Measurements from ENCODE around the gene KIF26B. TPM values are rescaled to one million over a fixed set of nuclear protein-coding genes. Genes with fewer than 3 reads are reported as not detected.

Gene KIF26B
- total RNA-seq, 5 donors from 2014 or later (not counting 1 experiment from before 2014, with no cell fraction given): 0.03 to 0.06 (median 0.05) TPM; not detected in 2

DNA sequence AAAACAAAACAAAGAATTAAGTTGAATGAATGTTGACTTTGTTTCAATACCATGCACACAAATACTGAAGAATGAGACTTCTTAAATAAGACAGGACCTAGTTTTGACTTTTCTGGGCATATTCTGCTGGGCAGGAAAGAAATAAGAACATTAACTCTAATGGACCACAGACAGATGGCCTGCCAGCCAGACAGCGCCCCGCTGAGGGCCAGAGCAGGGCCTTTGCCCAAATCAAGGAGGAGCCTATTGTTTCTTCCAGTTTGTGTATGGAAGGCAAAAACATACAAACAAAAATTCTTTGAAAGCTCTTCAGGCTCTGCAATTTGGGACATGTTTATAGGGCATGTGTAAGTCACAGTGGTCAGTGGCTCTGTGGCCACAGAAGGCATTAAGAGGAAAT is 44.4 kb upstream of the KIF26B start:
- DNase-seq (no peak), ATAC-seq (replicated peaks in 1 of 4) (no peak)
- no peaks in the 10 kb centered on the region for H3K4me1 ChIP-seq (ENCODE audit: control insufficient read depth in 1 of 2, extremely low read depth in 1 of 2, insufficient read depth in 2 of 2, low read length in 2 of 2)
- Mint-ChIP-seq H3K27me3 (no peaks in the 10 kb centered on the region), H3K36me3 (no peaks in the 10 kb centered on the region), H3K27ac (no peak overlapping the region), H3K9me3 (no peaks in the 10 kb centered on the region), H3K4me3 (no peak overlapping the region), H3K4me1 (no peaks in the 10 kb centered on the region)
- ChIA-PET POLR2A (no interaction called here), CTCF (no interaction called here)
- no peaks in the 10 kb centered on the region for H3K36me3 ChIP-seq (ENCODE audit: control insufficient read depth in 2 of 2, extremely low read depth in 1 of 2, insufficient read depth in 1 of 2, low read length in 1 of 2)
- H3K9me3 ChIP-seq: no peaks in the 10 kb centered on the region
- no CpG with 5 or more reads among the region's 2 CpGs for WGBS (ENCODE audit: insufficient coverage)
- no peak overlapping the region for H3K4me3 ChIP-seq (ENCODE audit: control insufficient read depth in 1 of 2, extremely low read depth in 1 of 2, low read length in 1 of 2)
- H3K27ac ChIP-seq (ENCODE audit: low read length): no peak overlapping the region
- H3K27me3 ChIP-seq (replicated peaks in 1 of 2; ENCODE audit: control insufficient read depth in 2 of 2, extremely low read depth in 1 of 2, insufficient read depth in 2 of 2, low read length in 1 of 2): peaks cover 0 to 7% of the 10 kb centered on the region in 2 experiments

DNA sequence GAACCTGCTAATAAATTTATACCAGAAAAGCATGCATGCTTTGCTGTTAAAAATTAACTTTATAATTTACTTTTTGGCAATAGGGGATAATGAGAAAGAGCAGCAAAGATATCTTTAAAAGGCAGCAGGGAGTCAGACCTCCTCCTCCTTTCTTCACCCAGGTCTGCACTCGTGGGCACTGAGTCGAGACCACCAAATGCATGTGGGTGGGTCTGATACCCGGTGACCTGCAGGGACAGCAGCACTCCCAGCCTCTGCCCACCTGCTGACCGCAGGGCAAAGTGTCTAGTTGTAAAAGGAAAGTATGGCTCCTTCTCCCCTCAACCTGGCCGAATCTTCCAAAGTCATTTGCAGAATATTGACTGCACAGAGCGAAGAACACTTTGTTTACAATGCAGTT is 43.7 kb upstream of the KIF26B start:
- no CpG with 5 or more reads among the region's 6 CpGs for WGBS (ENCODE audit: insufficient coverage)
- no peak overlapping the region for H3K4me3 Mint-ChIP-seq
- DNase-seq: no peak
- no peak overlapping the region for H3K4me3 ChIP-seq (ENCODE audit: control insufficient read depth in 1 of 2, extremely low read depth in 1 of 2, low read length in 1 of 2)
- no peak overlapping the region for H3K27ac ChIP-seq (ENCODE audit: low read length)
- no peaks in the 10 kb centered on the region for H3K36me3 ChIP-seq (ENCODE audit: control insufficient read depth in 2 of 2, extremely low read depth in 1 of 2, insufficient read depth in 1 of 2, low read length in 1 of 2)
- ChIA-PET CTCF (no interaction called here), POLR2A (interaction anchor here in 1 of 2 donors (0.6 kb wide), 1 partner anchor 17 kb away, joined by 3 read pairs; no protein-coding TSS in a partner anchor)
- H3K36me3 Mint-ChIP-seq: no peaks in the 10 kb centered on the region
- peaks cover 0 to 9% of the 10 kb centered on the region in 2 experiments for H3K27me3 ChIP-seq (replicated peaks in 1 of 2; ENCODE audit: control insufficient read depth in 2 of 2, extremely low read depth in 1 of 2, insufficient read depth in 2 of 2, low read length in 1 of 2)
- no peaks in the 10 kb centered on the region for H3K9me3 ChIP-seq
- no peaks in the 10 kb centered on the region for H3K9me3 Mint-ChIP-seq
- H3K4me1 Mint-ChIP-seq: no peaks in the 10 kb centered on the region
- ATAC-seq (replicated peaks in 1 of 4): no peak
- no peak overlapping the region for H3K27ac Mint-ChIP-seq
- H3K4me1 ChIP-seq (ENCODE audit: control insufficient read depth in 1 of 2, extremely low read depth in 1 of 2, insufficient read depth in 2 of 2, low read length in 2 of 2): no peaks in the 10 kb centered on the region
- H3K27me3 Mint-ChIP-seq: no peaks in the 10 kb centered on the region

- Histone ChIP-seq H3K27ac (ENCODE audit: low read length) (no peak overlapping the region), H3K27me3 (replicated peaks in 1 of 2; ENCODE audit: control insufficient read depth in 2 of 2, extremely low read depth in 1 of 2, insufficient read depth in 2 of 2, low read length in 1 of 2) (peaks cover 0 to 5% of the 10 kb centered on the region in 2 experiments), H3K4me3 (ENCODE audit: control insufficient read depth in 1 of 2, extremely low read depth in 1 of 2, low read length in 1 of 2) (no peak overlapping the region), H3K4me1 (ENCODE audit: control insufficient read depth in 1 of 2, extremely low read depth in 1 of 2, insufficient read depth in 2 of 2, low read length in 2 of 2) (no peaks in the 10 kb centered on the region), H3K9me3 (no peaks in the 10 kb centered on the region), H3K36me3 (ENCODE audit: control insufficient read depth in 2 of 2, extremely low read depth in 1 of 2, insufficient read depth in 1 of 2, low read length in 1 of 2) (no peaks in the 10 kb centered on the region)
- Mint-ChIP-seq H3K36me3 (no peaks in the 10 kb centered on the region), H3K4me1 (no peaks in the 10 kb centered on the region), H3K9me3 (no peaks in the 10 kb centered on the region), H3K27me3 (no peaks in the 10 kb centered on the region), H3K4me3 (no peak overlapping the region), H3K27ac (no peak overlapping the region)
- POLR2A ChIA-PET: no interaction called here
- 94% methylated on average over 7 of the region's 9 CpGs for WGBS (ENCODE audit: insufficient coverage)
- DNase-seq (no peak), ATAC-seq (replicated peaks in 1 of 4) (no peak)
- CTCF ChIA-PET: no interaction called here
Observed at GRCh38 chr1:245113649-245114048, 41.1 kb upstream of the KIF26B start.

DNA sequence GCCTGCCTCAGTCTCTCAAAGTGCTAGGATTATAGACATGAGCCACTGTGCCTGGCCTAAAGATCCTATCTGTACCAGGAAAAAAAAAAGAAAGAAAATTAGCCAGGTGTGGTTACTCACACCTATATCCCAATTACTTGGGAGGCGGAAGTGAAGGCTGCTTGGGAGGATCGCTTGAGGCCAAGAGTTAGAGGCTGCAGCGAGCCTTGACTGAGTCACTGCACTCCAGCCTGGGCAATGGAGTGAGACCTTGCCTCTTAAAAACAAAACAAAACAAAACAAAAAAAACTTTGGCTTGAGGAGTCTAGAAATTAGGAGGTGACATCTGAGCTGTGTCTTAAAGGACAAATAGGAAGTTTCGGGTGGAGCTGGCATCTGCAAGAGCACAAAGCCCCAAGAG is 38.7 kb upstream of the KIF26B start:
- H3K4me1 ChIP-seq (ENCODE audit: control insufficient read depth in 1 of 2, extremely low read depth in 1 of 2, insufficient read depth in 2 of 2, low read length in 2 of 2): no peaks in the 10 kb centered on the region
- Mint-ChIP-seq H3K4me3 (no peak overlapping the region), H3K27me3 (no peaks in the 10 kb centered on the region), H3K27ac (no peak overlapping the region), H3K4me1 (no peaks in the 10 kb centered on the region), H3K36me3 (no peaks in the 10 kb centered on the region), H3K9me3 (no peaks in the 10 kb centered on the region)
- CTCF ChIA-PET: no interaction called here
- no peak overlapping the region for H3K4me3 ChIP-seq (ENCODE audit: control insufficient read depth in 1 of 2, extremely low read depth in 1 of 2, low read length in 1 of 2)
- 100% methylated on average over 1 of the region's 4 CpGs for WGBS (ENCODE audit: insufficient coverage)
- H3K9me3 ChIP-seq: no peaks in the 10 kb centered on the region
- no peak for ATAC-seq (replicated peaks in 1 of 4)
- no peak overlapping the region for H3K27ac ChIP-seq (ENCODE audit: low read length)
- H3K36me3 ChIP-seq (ENCODE audit: control insufficient read depth in 2 of 2, extremely low read depth in 1 of 2, insufficient read depth in 1 of 2, low read length in 1 of 2): no peaks in the 10 kb centered on the region
- POLR2A ChIA-PET: no interaction called here
- no peak for DNase-seq
- H3K27me3 ChIP-seq (replicated peaks in 1 of 2; ENCODE audit: control insufficient read depth in 2 of 2, extremely low read depth in 1 of 2, insufficient read depth in 2 of 2, low read length in 1 of 2): peaks cover 0 to 2% of the 10 kb centered on the region in 2 experiments

DNA sequence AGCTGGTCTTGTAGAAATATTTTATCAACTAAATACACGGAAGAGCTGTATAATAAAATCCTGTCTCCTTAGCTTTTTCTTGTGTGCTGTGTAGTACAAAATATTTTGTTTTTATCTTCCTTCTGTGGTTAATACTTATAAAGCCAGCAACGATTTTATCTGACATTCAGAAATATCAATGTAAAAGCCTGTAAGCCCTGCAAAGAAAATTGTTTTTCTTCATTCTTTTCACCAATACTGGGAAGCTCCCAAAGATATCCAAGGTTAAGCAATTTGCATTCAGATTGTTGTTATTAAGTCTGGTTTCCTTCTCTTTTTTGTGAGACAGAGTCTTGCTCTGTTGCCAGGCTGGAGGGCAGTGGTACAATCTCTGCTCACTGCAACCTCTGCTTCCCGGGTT is 38.0 kb upstream of the KIF26B start:
- no peak overlapping the region for H3K4me3 ChIP-seq (ENCODE audit: control insufficient read depth in 1 of 2, extremely low read depth in 1 of 2, low read length in 1 of 2)
- Mint-ChIP-seq H3K36me3 (no peaks in the 10 kb centered on the region), H3K9me3 (no peaks in the 10 kb centered on the region), H3K4me3 (no peak overlapping the region), H3K27ac (no peak overlapping the region), H3K27me3 (no peaks in the 10 kb centered on the region), H3K4me1 (no peaks in the 10 kb centered on the region)
- H3K27me3 ChIP-seq (replicated peaks in 1 of 2; ENCODE audit: control insufficient read depth in 2 of 2, extremely low read depth in 1 of 2, insufficient read depth in 2 of 2, low read length in 1 of 2): peaks cover 0 to 2% of the 10 kb centered on the region in 2 experiments
- POLR2A ChIA-PET: no interaction called here
- no peaks in the 10 kb centered on the region for H3K36me3 ChIP-seq (ENCODE audit: control insufficient read depth in 2 of 2, extremely low read depth in 1 of 2, insufficient read depth in 1 of 2, low read length in 1 of 2)
- ATAC-seq (replicated peaks in 1 of 4): no peak
- no peaks in the 10 kb centered on the region for H3K9me3 ChIP-seq
- no peak overlapping the region for H3K27ac ChIP-seq (ENCODE audit: low read length)
- no peaks in the 10 kb centered on the region for H3K4me1 ChIP-seq (ENCODE audit: control insufficient read depth in 1 of 2, extremely low read depth in 1 of 2, insufficient read depth in 2 of 2, low read length in 2 of 2)
- WGBS (ENCODE audit: insufficient coverage): no CpG with 5 or more reads among the region's 3 CpGs
- CTCF ChIA-PET: interaction anchor here in 1 of 2 donors (0.7 kb wide), 1 partner anchor 313 kb away, joined by 3 read pairs; no protein-coding TSS in a partner anchor
- no peak for DNase-seq

GRCh38 chr1:245118066-245118465 is 36.7 kb upstream of the KIF26B start:
- DNase-seq (no peak), ATAC-seq (replicated peaks in 1 of 4) (no peak)
- H3K27ac Mint-ChIP-seq: no peak overlapping the region
- Histone ChIP-seq H3K9me3 (no peaks in the 10 kb centered on the region), H3K27ac (ENCODE audit: low read length) (no peak overlapping the region), H3K4me1 (ENCODE audit: control insufficient read depth in 1 of 2, extremely low read depth in 1 of 2, insufficient read depth in 2 of 2, low read length in 2 of 2) (no peaks in the 10 kb centered on the region), H3K36me3 (ENCODE audit: control insufficient read depth in 2 of 2, extremely low read depth in 1 of 2, insufficient read depth in 1 of 2, low read length in 1 of 2) (no peaks in the 10 kb centered on the region), H3K4me3 (ENCODE audit: control insufficient read depth in 1 of 2, extremely low read depth in 1 of 2, low read length in 1 of 2) (no peak overlapping the region), H3K27me3 (replicated peaks in 1 of 2; ENCODE audit: control insufficient read depth in 2 of 2, extremely low read depth in 1 of 2, insufficient read depth in 2 of 2, low read length in 1 of 2) (peaks cover 0 to 2% of the 10 kb centered on the region in 2 experiments)
- H3K9me3 Mint-ChIP-seq: no peaks in the 10 kb centered on the region
- WGBS (ENCODE audit: insufficient coverage): 83% methylated on average over 5 of the region's 7 CpGs
- CTCF ChIA-PET: no interaction called here
- no peaks in the 10 kb centered on the region for H3K36me3 Mint-ChIP-seq
- H3K27me3 Mint-ChIP-seq: no peaks in the 10 kb centered on the region
- no peak overlapping the region for H3K4me3 Mint-ChIP-seq
- no peaks in the 10 kb centered on the region for H3K4me1 Mint-ChIP-seq
- POLR2A ChIA-PET: no interaction called here

GRCh38 chr1:245118806-245119205 is 36.0 kb upstream of the KIF26B start:
- WGBS (ENCODE audit: insufficient coverage): no CpG with 5 or more reads among the region's 2 CpGs
- H3K27me3 ChIP-seq (replicated peaks in 1 of 2; ENCODE audit: control insufficient read depth in 2 of 2, extremely low read depth in 1 of 2, insufficient read depth in 2 of 2, low read length in 1 of 2): peaks cover 0 to 2% of the 10 kb centered on the region in 2 experiments
- CTCF ChIA-PET: no interaction called here
- Mint-ChIP-seq H3K4me3 (no peak overlapping the region), H3K9me3 (no peaks in the 10 kb centered on the region), H3K27me3 (no peaks in the 10 kb centered on the region), H3K4me1 (no peaks in the 10 kb centered on the region), H3K27ac (no peak overlapping the region), H3K36me3 (no peaks in the 10 kb centered on the region)
- no peaks in the 10 kb centered on the region for H3K4me1 ChIP-seq (ENCODE audit: control insufficient read depth in 1 of 2, extremely low read depth in 1 of 2, insufficient read depth in 2 of 2, low read length in 2 of 2)
- no peaks in the 10 kb centered on the region for H3K36me3 ChIP-seq (ENCODE audit: control insufficient read depth in 2 of 2, extremely low read depth in 1 of 2, insufficient read depth in 1 of 2, low read length in 1 of 2)
- DNase-seq: no peak
- ATAC-seq (replicated peaks in 1 of 4): no peak
- no peak overlapping the region for H3K27ac ChIP-seq (ENCODE audit: low read length)
- no peaks in the 10 kb centered on the region for H3K9me3 ChIP-seq
- POLR2A ChIA-PET: no interaction called here
- H3K4me3 ChIP-seq (ENCODE audit: control insufficient read depth in 1 of 2, extremely low read depth in 1 of 2, low read length in 1 of 2): no peak overlapping the region
